ENCODE measurements around the gene TTLL10.

The TTLL10 gene

DNA sequence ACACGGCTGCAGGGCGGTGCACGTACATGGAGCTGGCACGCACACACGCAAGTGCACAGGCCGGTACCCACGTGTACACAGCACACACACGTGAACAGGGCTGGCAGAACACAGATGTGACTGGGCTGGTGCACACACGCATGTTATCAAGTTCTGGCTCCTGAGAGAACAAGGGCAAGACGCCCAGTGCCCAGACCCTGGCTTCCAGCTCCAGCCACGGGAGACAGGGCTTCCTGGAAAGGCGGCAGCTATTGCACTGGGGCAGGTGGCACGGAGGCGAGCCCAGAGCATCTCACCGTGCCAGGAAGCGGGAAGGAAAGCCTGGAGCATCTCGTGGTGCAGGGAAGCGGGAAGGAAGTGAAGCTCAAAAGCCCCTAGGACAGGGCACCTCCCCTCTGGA lies 52.2 kb downstream of the TTLL10 start:
- no peaks in the 10 kb centered on the region for H3K9me3 ChIP-seq (ENCODE audit: control insufficient read depth, insufficient read depth, low read length)
- H3K9ac ChIP-seq (ENCODE audit: low read depth, low read length): no peak overlapping the region
- H3K4me1 ChIP-seq (ENCODE audit: insufficient read depth, low read length): no peaks in the 10 kb centered on the region
- peaks cover 6% of the 10 kb centered on the region; the same call in 1 of the 2 replicates for H3K36me3 ChIP-seq (ENCODE audit: insufficient read depth, low read length)

GRCh38 chr1:1226566-1227362 lies 53.1 kb downstream of the TTLL10 start:
- H3K4me1 ChIP-seq (ENCODE audit: insufficient read depth, low read length): no peaks in the 10 kb centered on the region
- peaks cover 6% of the 10 kb centered on the region; the same call in 1 of the 2 replicates for H3K36me3 ChIP-seq (ENCODE audit: insufficient read depth, low read length)
- H3K9me3 ChIP-seq (ENCODE audit: control insufficient read depth, insufficient read depth, low read length): no peaks in the 10 kb centered on the region
- no peak overlapping the region for H3K9ac ChIP-seq (ENCODE audit: low read depth, low read length)

GRCh38 chr1:1227386-1227785 lies 53.7 kb downstream of the TTLL10 start:
- H3K4me1 ChIP-seq (ENCODE audit: insufficient read depth, low read length): no peaks in the 10 kb centered on the region
- H3K9me3 ChIP-seq (ENCODE audit: control insufficient read depth, insufficient read depth, low read length): no peaks in the 10 kb centered on the region
- H3K9ac ChIP-seq (ENCODE audit: low read depth, low read length): no peak overlapping the region
- peaks cover 4% of the 10 kb centered on the region; the same call in 1 of the 2 replicates for H3K36me3 ChIP-seq (ENCODE audit: insufficient read depth, low read length)

- no peaks in the 10 kb centered on the region for H3K9me3 ChIP-seq (ENCODE audit: control insufficient read depth, insufficient read depth, low read length)
- H3K9ac ChIP-seq (ENCODE audit: low read depth, low read length): no peak overlapping the region
- no peaks in the 10 kb centered on the region for H3K36me3 ChIP-seq (ENCODE audit: insufficient read depth, low read length)
- H3K4me1 ChIP-seq (ENCODE audit: insufficient read depth, low read length): no peaks in the 10 kb centered on the region
Measured at GRCh38 chr1:1228187-1228586, 54.5 kb downstream of the TTLL10 start.

DNA sequence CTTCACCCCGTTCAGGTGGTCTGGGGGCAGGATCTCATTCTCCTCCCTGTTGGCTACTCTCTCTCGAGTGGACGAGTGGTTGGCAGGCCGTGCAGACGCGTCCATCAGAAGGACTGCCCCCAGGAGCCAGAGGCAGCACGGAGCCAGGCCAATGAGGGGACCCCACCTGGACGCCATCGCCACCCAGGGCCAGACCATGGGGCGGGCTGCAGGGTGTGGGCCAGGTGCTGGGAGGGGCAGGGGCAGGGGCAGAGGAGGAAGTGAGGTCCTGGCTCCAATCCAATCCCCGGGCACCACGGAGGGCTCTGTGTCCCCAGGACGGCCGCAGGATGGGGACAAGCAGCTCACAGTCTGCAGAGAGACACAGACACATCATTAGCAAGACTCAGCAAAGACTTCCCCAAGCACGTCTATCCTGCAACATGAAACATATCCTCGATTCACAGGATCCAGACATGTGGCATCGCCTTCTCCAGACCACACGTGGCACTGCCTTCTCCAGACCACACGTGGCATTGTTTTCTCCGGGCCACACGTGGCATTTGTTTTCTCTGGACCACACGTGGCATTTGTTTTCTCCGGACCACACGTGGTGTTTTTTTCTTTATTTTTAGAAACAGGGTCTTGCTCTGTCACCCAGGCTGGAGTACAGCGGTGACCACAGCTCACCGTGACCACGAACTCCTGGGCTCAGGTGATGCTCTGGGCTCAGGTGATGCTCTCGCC lies 55.1 kb downstream of the TTLL10 start:
- H3K9me3 ChIP-seq (ENCODE audit: control insufficient read depth, insufficient read depth, low read length): no peaks in the 10 kb centered on the region
- H3K4me1 ChIP-seq (ENCODE audit: insufficient read depth, low read length): no peaks in the 10 kb centered on the region
- no peak overlapping the region for H3K9ac ChIP-seq (ENCODE audit: low read depth, low read length)
- no peaks in the 10 kb centered on the region for H3K36me3 ChIP-seq (ENCODE audit: insufficient read depth, low read length)

GRCh38 chr1:1229770-1230169 lies 56.1 kb downstream of the TTLL10 start:
- H3K9ac ChIP-seq (ENCODE audit: low read depth, low read length): no peak overlapping the region
- no peaks in the 10 kb centered on the region for H3K4me1 ChIP-seq (ENCODE audit: insufficient read depth, low read length)
- H3K9me3 ChIP-seq (ENCODE audit: control insufficient read depth, insufficient read depth, low read length): no peaks in the 10 kb centered on the region
- no peaks in the 10 kb centered on the region for H3K36me3 ChIP-seq (ENCODE audit: insufficient read depth, low read length)

DNA sequence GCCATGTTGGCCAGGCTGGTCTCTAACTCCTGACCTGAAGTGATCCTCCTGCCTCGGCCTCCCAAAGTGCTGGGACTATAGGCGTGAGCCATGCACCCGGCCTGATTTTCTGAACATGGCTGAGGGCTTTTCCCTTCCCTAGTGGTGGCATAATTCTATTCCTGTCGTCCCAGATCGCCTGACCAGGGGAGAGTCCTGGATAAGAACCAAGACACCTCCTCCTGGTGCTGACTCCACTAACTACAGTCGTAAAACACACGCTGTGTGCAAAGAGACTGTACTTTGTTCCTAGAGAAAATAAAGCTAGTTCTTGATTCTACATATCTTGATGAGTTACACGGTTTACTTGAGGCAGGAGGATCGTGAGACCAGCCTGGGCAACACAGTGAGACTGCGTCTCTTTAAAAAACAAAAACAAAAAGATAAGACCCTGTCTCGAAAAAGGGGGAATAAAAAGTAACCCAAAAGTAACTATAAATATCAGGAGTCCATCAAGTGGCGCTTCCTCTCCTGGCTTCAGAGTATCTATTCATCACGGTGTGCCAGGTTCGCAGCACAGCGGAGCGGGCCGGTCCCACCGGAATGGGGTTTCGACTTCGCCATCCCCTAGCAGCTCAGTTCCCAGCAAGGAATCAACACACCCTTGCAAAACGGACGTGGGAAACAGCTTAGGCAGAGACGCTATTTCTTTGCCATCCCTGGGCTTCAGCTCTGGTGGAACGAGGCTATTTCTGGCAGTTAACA lies 57.1 kb downstream of the TTLL10 start:
- Histone ChIP-seq H3K9me3 (ENCODE audit: control insufficient read depth, insufficient read depth, low read length) (no peaks in the 10 kb centered on the region), H3K4me1 (ENCODE audit: insufficient read depth, low read length) (no peaks in the 10 kb centered on the region), H3K36me3 (ENCODE audit: insufficient read depth, low read length) (no peaks in the 10 kb centered on the region), H3K9ac (ENCODE audit: low read depth, low read length) (peak overlapping the region; percentile 91)

- H3K36me3 ChIP-seq (ENCODE audit: insufficient read depth, low read length): no peaks in the 10 kb centered on the region
- no peaks in the 10 kb centered on the region for H3K4me1 ChIP-seq (ENCODE audit: insufficient read depth, low read length)
- H3K9me3 ChIP-seq (ENCODE audit: control insufficient read depth, insufficient read depth, low read length): no peaks in the 10 kb centered on the region
- peak within 1 kb of the TSS; percentile 91 for H3K9ac ChIP-seq (ENCODE audit: low read depth, low read length)
Measured at GRCh38 chr1:1231400-1232207, 57.9 kb downstream of the TTLL10 start, which contains the start of gene SDF4. SDF4 (minus strand) TSS chr1:1232001; CDS start chr1:1228772, 3,229 bp downstream.

DNA sequence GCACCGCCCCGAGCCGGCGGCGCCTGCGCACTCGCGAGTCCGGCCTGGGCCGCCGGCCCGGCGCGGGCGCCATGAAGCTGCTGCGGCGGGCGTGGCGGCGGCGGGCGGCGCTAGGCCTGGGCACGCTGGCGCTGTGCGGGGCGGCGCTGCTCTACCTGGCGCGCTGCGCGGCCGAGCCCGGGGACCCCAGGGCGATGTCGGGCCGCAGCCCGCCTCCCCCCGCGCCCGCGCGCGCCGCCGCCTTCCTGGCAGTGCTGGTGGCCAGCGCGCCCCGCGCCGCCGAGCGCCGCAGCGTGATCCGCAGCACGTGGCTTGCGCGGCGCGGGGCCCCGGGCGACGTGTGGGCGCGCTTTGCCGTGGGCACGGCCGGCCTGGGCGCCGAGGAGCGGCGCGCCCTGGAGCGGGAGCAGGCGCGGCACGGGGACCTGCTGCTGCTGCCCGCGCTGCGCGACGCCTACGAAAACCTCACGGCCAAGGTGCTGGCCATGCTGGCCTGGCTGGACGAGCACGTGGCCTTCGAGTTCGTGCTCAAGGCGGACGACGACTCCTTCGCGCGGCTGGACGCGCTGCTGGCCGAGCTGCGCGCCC lies 58.6 kb downstream of the TTLL10 start, which contains the start of gene B3GALT6:
B3GALT6 (plus strand) TSS at position 30 of the 588 bp plus-strand sequence; CDS start at position 72, 42 bp downstream.
- H3K9me3 ChIP-seq (ENCODE audit: control insufficient read depth, insufficient read depth, low read length): no peaks in the 10 kb centered on the region
- H3K4me1 ChIP-seq (ENCODE audit: insufficient read depth, low read length): peaks cover 4% of the 10 kb centered on the region; the same call in 1 of the 2 replicates
- peak within 1 kb of the TSS; percentile 91 for H3K9ac ChIP-seq (ENCODE audit: low read depth, low read length)
- no peaks in the 10 kb centered on the region for H3K36me3 ChIP-seq (ENCODE audit: insufficient read depth, low read length)

DNA sequence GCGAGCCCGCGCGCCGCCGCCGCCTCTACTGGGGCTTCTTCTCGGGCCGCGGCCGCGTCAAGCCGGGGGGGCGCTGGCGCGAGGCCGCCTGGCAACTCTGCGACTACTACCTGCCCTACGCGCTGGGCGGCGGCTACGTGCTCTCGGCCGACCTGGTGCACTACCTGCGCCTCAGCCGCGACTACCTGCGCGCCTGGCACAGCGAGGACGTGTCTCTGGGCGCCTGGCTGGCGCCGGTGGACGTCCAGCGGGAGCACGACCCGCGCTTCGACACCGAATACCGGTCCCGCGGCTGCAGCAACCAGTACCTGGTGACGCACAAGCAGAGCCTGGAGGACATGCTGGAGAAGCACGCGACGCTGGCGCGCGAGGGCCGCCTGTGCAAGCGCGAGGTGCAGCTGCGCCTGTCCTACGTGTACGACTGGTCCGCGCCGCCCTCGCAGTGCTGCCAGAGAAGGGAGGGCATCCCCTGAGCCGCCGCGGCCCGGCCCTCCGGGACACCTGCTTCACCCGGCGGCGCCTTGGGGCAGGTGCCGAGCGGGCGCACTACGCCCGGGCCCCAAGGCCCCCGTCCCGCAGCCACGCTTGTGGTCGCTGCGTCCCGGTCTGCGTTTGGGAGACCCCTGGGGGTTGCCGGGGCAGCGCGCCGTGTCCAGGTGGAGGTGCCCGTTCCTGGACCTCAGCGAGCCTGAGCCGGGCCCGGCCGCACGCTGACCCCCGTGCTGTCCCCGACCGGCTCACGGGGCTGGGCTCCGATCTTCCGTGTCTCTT lies 59.3 kb downstream of the TTLL10 start:
- Histone ChIP-seq H3K9me3 (ENCODE audit: control insufficient read depth, insufficient read depth, low read length) (no peaks in the 10 kb centered on the region), H3K9ac (ENCODE audit: low read depth, low read length) (peak overlapping the region; percentile 30; the same call in 1 of the 2 replicates), H3K36me3 (ENCODE audit: insufficient read depth, low read length) (no peaks in the 10 kb centered on the region), H3K4me1 (ENCODE audit: insufficient read depth, low read length) (peaks cover 4% of the 10 kb centered on the region; the same call in 1 of the 2 replicates)

GRCh38 chr1:1233567-1233892 lies 59.9 kb downstream of the TTLL10 start:
- H3K4me1 ChIP-seq (ENCODE audit: insufficient read depth, low read length): peaks cover 4% of the 10 kb centered on the region; the same call in 1 of the 2 replicates
- H3K9ac ChIP-seq (ENCODE audit: low read depth, low read length): no peak overlapping the region
- H3K36me3 ChIP-seq (ENCODE audit: insufficient read depth, low read length): no peaks in the 10 kb centered on the region
- no peaks in the 10 kb centered on the region for H3K9me3 ChIP-seq (ENCODE audit: control insufficient read depth, insufficient read depth, low read length)

- H3K4me1 ChIP-seq (ENCODE audit: insufficient read depth, low read length): peaks cover 4% of the 10 kb centered on the region; the same call in 1 of the 2 replicates
- no peaks in the 10 kb centered on the region for H3K36me3 ChIP-seq (ENCODE audit: insufficient read depth, low read length)
- H3K9ac ChIP-seq (ENCODE audit: low read depth, low read length): no peak overlapping the region
- no peaks in the 10 kb centered on the region for H3K9me3 ChIP-seq (ENCODE audit: control insufficient read depth, insufficient read depth, low read length)
Measured at GRCh38 chr1:1234180-1234808, 60.6 kb downstream of the TTLL10 start.
